SU-DHL-6 (cell line): Measurements from ENCODE around the gene MTHFR.

Source experiments
- H2AFZ ChIP-seq: fragments of 200-600 bp; sonication (generic); 2 replicates; pipeline ENCODE4 v1.6.1; 2014; ENCODE audit warnings: low read depth, mild to moderate bottlenecking, moderate library complexity, mixed read lengths, antibody characterized with exemption, low read length; ENCODE audit not compliant: severe bottlenecking
- H3F3A ChIP-seq: fragments of 200-600 bp; shearing (Covaris generic); 2 replicates; pipeline ENCODE4 v1.6.0; 2016; ENCODE audit warnings: antibody characterized with exemption, mild to moderate bottlenecking; ENCODE audit not compliant: insufficient read depth
- H3K27ac ChIP-seq: fragments of 200-600 bp; sonication (generic); 2 replicates; pipeline ENCODE4 v1.5.1; 2016; ENCODE audit warnings: low read depth, mild to moderate bottlenecking, low read length, moderate library complexity, mixed read lengths
- H3K27me3 ChIP-seq: fragments of 200-600 bp; sonication (generic), shearing (Covaris generic); 2 replicates; pipeline ENCODE4 v1.6.0; 2014; ENCODE audit warnings: mild to moderate bottlenecking, low read length
- H3K36me3 ChIP-seq: fragments of 200-600 bp; sonication (generic); 2 replicates; pipeline ENCODE4 v1.6.1; 2014; ENCODE audit warnings: mild to moderate bottlenecking, low read length, mixed read lengths
- H3K4me2 ChIP-seq: fragments of 300-600, 200-600 bp; shearing (Covaris generic), sonication (generic); 2 replicates; pipeline ENCODE4 v1.6.0; 2014; ENCODE audit warnings: low read length, low read depth, mild to moderate bottlenecking; ENCODE audit not compliant: poor library complexity, severe bottlenecking
- H3K4me3 ChIP-seq: fragments of 200-600 bp; sonication (generic); 2 replicates; pipeline ENCODE4 v1.5.1; 2014; ENCODE audit warnings: antibody characterized with exemption, low read length, mild to moderate bottlenecking, mixed read lengths; ENCODE audit not compliant: insufficient read depth, poor library complexity, severe bottlenecking
- H3K79me2 ChIP-seq: fragments of 200-600 bp; sonication (generic); 2 replicates; pipeline ENCODE4 v1.6.1; 2014; ENCODE audit warnings: mild to moderate bottlenecking, low read length, moderate library complexity; ENCODE audit not compliant: insufficient read depth
- H3K9ac ChIP-seq: fragments of 200-600 bp; sonication (generic); 2 replicates; pipeline ENCODE4 v1.7.0; 2014; ENCODE audit warnings: mild to moderate bottlenecking, low read length
- H3K9me2 ChIP-seq: fragments of 200-600 bp; sonication (generic); replicated peaks from 2 replicates; pipeline ENCODE4 v1.6.1; 2014; ENCODE audit warnings: low read length; ENCODE audit not compliant: insufficient read depth
- H3K9me3 ChIP-seq: fragments of 200-600 bp; sonication (generic); 2 replicates; pipeline ENCODE4 v1.6.1; 2014; ENCODE audit warnings: low read length, mixed read lengths; ENCODE audit not compliant: insufficient read depth
- H4K20me1 ChIP-seq: fragments of 200-600 bp; sonication (generic); 2 replicates; pipeline ENCODE4 v1.6.1; 2014; ENCODE audit warnings: low read depth, mild to moderate bottlenecking, antibody characterized with exemption, low read length, moderate library complexity, mixed read lengths
- EZH2phosphoT487 ChIP-seq: fragments of 200-600 bp; sonication (generic), shearing (Covaris generic); conservative IDR thresholded peaks from 2 replicates; pipeline ENCODE4 v1.6.1; 2018; ENCODE audit warnings: mild to moderate bottlenecking, antibody characterized with exemption, low read length, moderate library complexity, mixed read lengths
- TF ChIP-seq, protein P1 (sequence below): fragments of 200-600 bp; sonication (generic); IDR thresholded peaks from one replicate; pipeline ENCODE4 v1.5.1; 2017; ENCODE audit warnings: antibody characterized with exemption, mild to moderate bottlenecking, low read length, moderate library complexity; ENCODE audit not compliant: insufficient read depth, poor library complexity, severe bottlenecking

MTHFR gene

DNA sequence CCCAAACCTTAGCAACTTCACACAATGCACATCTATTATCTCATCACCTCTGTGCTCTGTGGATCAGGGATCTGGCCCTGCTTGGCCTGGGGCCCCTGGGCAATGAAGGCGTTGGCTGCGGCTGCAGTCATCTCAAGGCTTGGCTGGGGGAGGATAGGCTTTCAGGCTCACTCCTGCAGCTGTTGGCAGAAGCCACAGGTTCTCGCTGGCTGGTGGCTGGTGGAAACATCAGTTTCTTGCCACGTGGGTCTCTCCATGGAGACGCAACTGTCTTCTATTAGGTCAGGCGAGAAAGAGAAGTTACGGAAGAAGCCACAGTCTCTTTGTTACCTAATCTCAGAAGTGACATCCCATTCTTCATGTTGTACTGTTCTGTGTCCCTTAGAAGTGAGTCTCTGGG, 45.4 kb upstream of the MTHFR start:
- Histone ChIP-seq H3K27me3 (no peaks in the 10 kb centered on the region), H3K79me2 (no peaks in the 10 kb centered on the region), H2AFZ (no peak overlapping the region), H3K4me3 (no peak overlapping the region), H3K4me2 (no peak overlapping the region), H3K9me2 (no peaks in the 10 kb centered on the region), H3F3A (no peaks in the 10 kb centered on the region), H4K20me1 (no peaks in the 10 kb centered on the region; the same call in 1 of the 2 replicates), H3K9ac (no peak overlapping the region), H3K27ac (no peak overlapping the region), H3K9me3 (no peaks in the 10 kb centered on the region), H3K36me3 (no peaks in the 10 kb centered on the region)
- no peak for TF ChIP-seq EZH2phosphoT487
- TF ChIP-seq, protein P1, sequence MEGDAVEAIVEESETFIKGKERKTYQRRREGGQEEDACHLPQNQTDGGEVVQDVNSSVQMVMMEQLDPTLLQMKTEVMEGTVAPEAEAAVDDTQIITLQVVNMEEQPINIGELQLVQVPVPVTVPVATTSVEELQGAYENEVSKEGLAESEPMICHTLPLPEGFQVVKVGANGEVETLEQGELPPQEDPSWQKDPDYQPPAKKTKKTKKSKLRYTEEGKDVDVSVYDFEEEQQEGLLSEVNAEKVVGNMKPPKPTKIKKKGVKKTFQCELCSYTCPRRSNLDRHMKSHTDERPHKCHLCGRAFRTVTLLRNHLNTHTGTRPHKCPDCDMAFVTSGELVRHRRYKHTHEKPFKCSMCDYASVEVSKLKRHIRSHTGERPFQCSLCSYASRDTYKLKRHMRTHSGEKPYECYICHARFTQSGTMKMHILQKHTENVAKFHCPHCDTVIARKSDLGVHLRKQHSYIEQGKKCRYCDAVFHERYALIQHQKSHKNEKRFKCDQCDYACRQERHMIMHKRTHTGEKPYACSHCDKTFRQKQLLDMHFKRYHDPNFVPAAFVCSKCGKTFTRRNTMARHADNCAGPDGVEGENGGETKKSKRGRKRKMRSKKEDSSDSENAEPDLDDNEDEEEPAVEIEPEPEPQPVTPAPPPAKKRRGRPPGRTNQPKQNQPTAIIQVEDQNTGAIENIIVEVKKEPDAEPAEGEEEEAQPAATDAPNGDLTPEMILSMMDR = no peak

DNA sequence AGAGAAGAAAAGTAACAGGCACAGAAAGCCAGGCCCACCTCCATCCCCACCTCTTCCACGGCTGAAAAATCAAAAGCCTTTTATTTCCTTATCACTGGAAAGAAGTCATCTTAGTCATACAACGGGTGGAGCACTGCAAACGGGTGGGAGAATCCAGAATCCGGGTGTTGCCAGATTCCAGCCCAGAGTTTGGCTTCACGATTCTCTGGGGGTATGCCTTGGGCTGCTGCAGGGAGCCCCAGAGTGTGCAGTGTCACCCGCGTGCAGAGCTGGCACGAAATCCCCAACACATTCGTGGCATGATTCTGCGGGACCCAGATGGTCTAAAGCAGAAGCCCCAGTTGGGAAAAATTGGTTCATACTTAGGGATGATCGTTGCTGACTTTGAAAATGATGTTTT, 44.4 kb upstream of the MTHFR start:
- no peaks in the 10 kb centered on the region for H3K9me3 ChIP-seq
- H3K4me3 ChIP-seq = no peak overlapping the region
- H3K4me2 ChIP-seq = no peak overlapping the region
- H3K9me2 ChIP-seq = no peaks in the 10 kb centered on the region
- H2AFZ ChIP-seq = no peak overlapping the region
- H3F3A ChIP-seq = no peaks in the 10 kb centered on the region
- H3K79me2 ChIP-seq = no peaks in the 10 kb centered on the region
- H4K20me1 ChIP-seq = no peaks in the 10 kb centered on the region; the same call in 1 of the 2 replicates
- H3K27ac ChIP-seq = no peak overlapping the region
- TF ChIP-seq EZH2phosphoT487 = no peak
- TF ChIP-seq, protein P1 = no peak
- no peak overlapping the region for H3K9ac ChIP-seq
- no peaks in the 10 kb centered on the region for H3K36me3 ChIP-seq
- H3K27me3 ChIP-seq = no peaks in the 10 kb centered on the region

DNA sequence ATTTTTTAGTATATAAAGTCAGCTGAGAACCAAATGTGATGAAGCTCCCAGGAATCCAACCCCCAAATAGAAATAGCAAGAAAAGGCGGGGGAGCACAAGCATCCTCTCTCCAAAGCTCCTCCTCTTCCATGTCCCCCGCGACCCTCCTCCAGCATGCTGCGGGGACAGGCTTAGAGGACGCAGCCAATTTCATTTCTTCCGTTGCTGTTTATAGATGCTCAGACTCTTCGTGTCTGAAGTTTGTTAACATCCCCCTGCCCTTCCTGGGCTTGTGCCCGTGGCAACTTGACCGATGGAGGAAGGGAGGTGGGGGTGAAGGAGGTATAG, 42.6 kb upstream of the MTHFR start:
- TF ChIP-seq, protein P1 = no peak
- no peak for TF ChIP-seq EZH2phosphoT487
- no peak overlapping the region for H3K4me3 ChIP-seq
- H3K36me3 ChIP-seq = no peaks in the 10 kb centered on the region
- no peaks in the 10 kb centered on the region for H3K9me2 ChIP-seq
- H3K27ac ChIP-seq = no peak overlapping the region
- H3K9ac ChIP-seq = no peak overlapping the region
- no peaks in the 10 kb centered on the region for H3K79me2 ChIP-seq
- H4K20me1 ChIP-seq = no peaks in the 10 kb centered on the region; the same call in 1 of the 2 replicates
- no peak overlapping the region for H3K4me2 ChIP-seq
- H3K9me3 ChIP-seq = no peaks in the 10 kb centered on the region
- H3F3A ChIP-seq = no peaks in the 10 kb centered on the region
- H3K27me3 ChIP-seq = no peaks in the 10 kb centered on the region
- no peak overlapping the region for H2AFZ ChIP-seq
